GM19025 (cell line): ENCODE data around the gene ANKRD16.
A peak's percentile ranks its signal among the peaks of the same experiment; 100 is the strongest.
"Not testable (repeated sequence)": the region's sequence is repeated elsewhere in the genome, so short reads cannot be mapped to it uniquely, and the experiment has no call there.

ENCODE experiments used
- ATAC-seq: cut with Tn5 transposase; IDR thresholded peaks from one replicate; pipeline ENCODE4 v1.9.1; 2021; ENCODE audit warnings: mild to moderate bottlenecking, low read depth, moderate library complexity; ENCODE audit not compliant: unreplicated experiment

Gene ANKRD16

GRCh38 chr10:5882961-5883360, 6.7 kb downstream of the ANKRD16 start:
- ATAC-seq, result no peak

- ATAC-seq, result not testable (repeated sequence)
Observed at GRCh38 chr10:5877041-5877440, 12.7 kb downstream of the ANKRD16 start.

GRCh38 chr10:5876181-5876768, 13.4 kb downstream of the ANKRD16 start:
- no peak for ATAC-seq

GRCh38 chr10:5873515-5873995, 16.1 kb downstream of the ANKRD16 start:
- peak; percentile 81 for ATAC-seq

- ATAC-seq, result no peak
Observed at GRCh38 chr10:5871596-5871995, 18.1 kb downstream of the ANKRD16 start.

- ATAC-seq, result no peak
Observed at GRCh38 chr10:5869156-5869555, 20.5 kb downstream of the ANKRD16 start.

- ATAC-seq, result not testable (repeated sequence)
Observed at GRCh38 chr10:5868383-5868782, 21.3 kb downstream of the ANKRD16 start.

- not testable (repeated sequence) for ATAC-seq
Observed at GRCh38 chr10:5867091-5867615, 22.5 kb downstream of the ANKRD16 start.

GRCh38 chr10:5866451-5867081, 23.1 kb downstream of the ANKRD16 start:
- not testable (repeated sequence) for ATAC-seq

- ATAC-seq, result not testable (repeated sequence)
Observed at GRCh38 chr10:5862981-5863685, 26.6 kb downstream of the ANKRD16 start.

GRCh38 chr10:5862360-5862961, 27.2 kb downstream of the ANKRD16 start:
- peak; percentile 95 for ATAC-seq

GRCh38 chr10:5860066-5860465, 29.6 kb downstream of the ANKRD16 start:
- no peak for ATAC-seq

GRCh38 chr10:5858811-5859210, 30.9 kb downstream of the ANKRD16 start:
- no peak for ATAC-seq

GRCh38 chr10:5856701-5857004, 33.0 kb downstream of the ANKRD16 start:
- no peak for ATAC-seq

GRCh38 chr10:5855979-5856700, 33.6 kb downstream of the ANKRD16 start:
- no peak for ATAC-seq

- ATAC-seq, result no peak
Observed at GRCh38 chr10:5854131-5854475, 35.6 kb downstream of the ANKRD16 start.

- not testable (repeated sequence) for ATAC-seq
Observed at GRCh38 chr10:5846667-5847066, 43.0 kb downstream of the ANKRD16 start.

- no peak for ATAC-seq
Observed at GRCh38 chr10:5844345-5845055, 45.2 kb downstream of the ANKRD16 start.

- ATAC-seq, result no peak
Observed at GRCh38 chr10:5843686-5844344, 45.9 kb downstream of the ANKRD16 start.
